ENCODE data around the gene SH3BGRL2.

Gene SH3BGRL2

GRCh38 chr6:79750806-79751205 is 119.7 kb downstream of the SH3BGRL2 start:
- DNase-seq: no peak

Measured in CD4-positive, alpha-beta T cell treated with Interferon alpha-2 for 1 hour (primary cell).